HG02610 (cell line): Measurements from ENCODE around the gene RFPL4AL1.
"Not testable (repeated sequence)": the region's sequence is repeated elsewhere in the genome, so short reads cannot be mapped to it uniquely, and the experiment has no call there.

Source experiments
- ATAC-seq: cut with Tn5 transposase; IDR thresholded peaks from one replicate; pipeline ENCODE4 v1.9.1; 2021; ENCODE audit warnings: mild to moderate bottlenecking, moderate library complexity; ENCODE audit not compliant: unreplicated experiment

RFPL4AL1 gene

DNA sequence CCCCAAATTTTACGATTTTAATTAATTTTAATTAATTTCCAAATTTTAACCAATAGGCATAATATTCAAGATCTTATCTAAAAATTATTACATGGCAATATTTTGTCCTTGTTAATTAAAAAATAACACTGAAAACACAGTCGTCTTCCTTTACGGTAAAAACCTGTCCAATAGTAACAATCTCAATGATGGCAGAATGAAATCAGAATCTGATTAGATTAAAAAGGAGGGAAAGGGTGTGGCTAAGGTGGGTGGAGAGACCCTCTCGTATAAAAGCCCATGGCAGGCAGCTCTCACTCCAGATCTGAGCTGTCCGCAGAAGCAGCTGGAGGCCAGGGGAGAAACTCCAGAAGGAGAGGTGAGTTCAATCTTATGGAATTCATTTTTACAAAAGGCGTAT lies at the start of gene RFPL4AL1:
Gene RFPL4AL1, plus strand, starts transcription at position 301 of the 400 bp plus-strand sequence. CDS start 2,687 bp downstream, outside the sequence.
- not testable (repeated sequence) for ATAC-seq

DNA sequence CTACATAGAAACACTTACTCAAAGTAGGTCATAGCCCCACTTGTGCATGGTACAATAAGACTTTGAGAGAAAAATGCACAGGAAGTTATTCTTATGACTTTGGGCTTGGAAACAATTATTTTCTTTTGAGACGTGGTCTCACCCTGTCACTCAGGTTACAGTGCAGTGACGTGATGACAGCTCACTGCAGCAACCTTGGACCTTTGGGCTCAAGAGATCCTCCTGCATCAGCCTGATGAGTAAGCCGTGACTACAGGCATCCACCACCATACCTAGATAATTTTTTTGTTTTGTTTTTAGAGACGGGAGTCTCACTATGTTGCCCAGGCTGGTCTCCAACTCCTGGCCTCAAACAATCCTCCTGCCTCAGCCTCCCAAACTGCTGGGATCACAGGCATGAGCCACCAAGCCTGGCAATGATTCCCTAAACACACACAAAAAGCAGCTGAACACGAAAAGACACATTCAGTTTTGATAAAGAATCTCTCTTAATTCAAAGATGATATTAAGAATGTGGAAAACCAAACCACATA lies 48.6 kb upstream of the RFPL4AL1 start:
- ATAC-seq = no peak

DNA sequence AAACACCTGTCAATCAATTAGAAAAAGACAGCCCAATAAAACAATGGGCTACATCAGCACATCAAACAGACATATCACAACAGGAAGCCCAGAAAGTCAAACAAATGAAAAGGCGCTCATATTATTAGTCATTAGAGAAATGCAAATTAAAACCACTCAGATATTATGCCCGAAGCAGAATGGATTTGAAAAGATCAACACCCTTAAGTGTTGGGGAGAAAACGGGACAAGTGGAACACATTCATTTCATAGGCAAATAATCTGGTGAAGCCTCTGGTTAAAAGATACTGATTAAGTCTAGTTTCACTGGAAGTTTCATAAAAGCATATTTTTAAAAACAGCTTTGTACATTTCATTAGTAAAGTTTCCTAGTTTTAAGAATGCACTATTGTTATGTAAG lies 48.1 kb upstream of the RFPL4AL1 start:
- ATAC-seq = no peak

GRCh38 chr19:55723491-55723890 lies 45.4 kb upstream of the RFPL4AL1 start:
- ATAC-seq = no peak

DNA sequence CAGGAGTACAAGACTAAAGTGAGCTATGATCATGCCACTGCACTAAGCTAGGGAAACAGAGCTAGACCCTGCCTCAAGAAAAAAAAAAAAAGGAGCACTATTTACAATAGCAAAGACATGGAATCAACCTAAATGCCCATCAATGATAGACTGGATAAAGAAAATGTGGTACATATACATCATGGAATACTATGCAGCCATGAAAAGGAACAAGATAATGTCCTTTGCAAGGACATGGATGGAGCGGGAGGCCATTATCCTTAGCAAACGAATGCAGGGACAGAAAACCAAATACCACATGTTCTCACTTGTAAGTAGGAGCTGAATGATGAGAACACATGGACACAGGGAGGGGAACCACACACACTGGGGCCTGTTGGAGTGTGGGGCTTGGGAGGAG lies 38.5 kb upstream of the RFPL4AL1 start:
- ATAC-seq = not testable (repeated sequence)

GRCh38 chr19:55738302-55738701 lies 30.6 kb upstream of the RFPL4AL1 start, which contains the start of gene NLRP9:
Gene NLRP9 (minus strand): TSS chr19:55738402. CDS start chr19:55738374, 28 bp downstream.
- no peak for ATAC-seq

GRCh38 chr19:55750715-55751114 lies 18.2 kb upstream of the RFPL4AL1 start:
- ATAC-seq = no peak

- no peak for ATAC-seq
Observed at GRCh38 chr19:55753401-55753800, 15.5 kb upstream of the RFPL4AL1 start.

DNA sequence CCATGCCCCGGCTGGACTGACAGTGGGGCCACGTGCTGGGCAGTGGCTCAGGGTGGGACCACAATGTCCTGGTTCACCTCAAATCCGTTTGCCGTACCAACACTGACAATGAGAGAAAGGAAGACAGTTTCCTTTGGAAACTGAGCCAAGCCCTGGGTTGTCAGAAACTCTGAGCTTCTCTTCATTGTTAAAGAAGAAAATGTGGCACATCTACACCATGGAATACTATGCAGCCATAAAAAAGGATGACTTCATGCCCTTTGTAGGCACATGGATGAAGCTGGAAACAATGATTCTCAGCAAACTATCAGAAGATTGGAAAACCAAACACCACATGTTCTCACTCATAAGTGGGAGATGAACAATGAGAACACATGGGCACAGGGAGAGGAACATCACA lies 12.1 kb upstream of the RFPL4AL1 start:
- not testable (repeated sequence) for ATAC-seq

GRCh38 chr19:55758797-55759196 lies 10.1 kb upstream of the RFPL4AL1 start, which contains the start of gene RFPL4A:
Gene RFPL4A (plus strand): TSS chr19:55759097. CDS start chr19:55761801, 2,704 bp downstream.
- ATAC-seq = not testable (repeated sequence)

DNA sequence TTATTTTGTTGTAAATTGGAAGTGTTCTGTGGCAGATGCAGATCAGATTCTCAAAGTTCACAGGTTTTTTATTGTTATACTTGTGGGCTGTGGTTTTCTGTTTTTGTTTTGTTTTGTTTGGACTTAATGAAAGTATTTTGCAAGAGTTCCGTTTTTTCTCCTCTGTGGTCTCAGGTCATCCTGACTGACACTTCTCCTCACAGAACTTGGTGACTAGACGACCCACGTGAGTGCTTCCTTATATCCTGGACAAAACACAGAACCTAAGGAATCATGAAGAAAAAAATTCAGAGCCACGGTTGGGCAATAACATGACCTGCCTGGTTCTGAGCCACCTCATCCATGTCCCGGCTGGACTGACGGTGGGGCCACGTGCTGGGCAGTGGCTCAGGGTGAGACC lies 2.5 kb upstream of the RFPL4AL1 start:
- ATAC-seq = no peak

DNA sequence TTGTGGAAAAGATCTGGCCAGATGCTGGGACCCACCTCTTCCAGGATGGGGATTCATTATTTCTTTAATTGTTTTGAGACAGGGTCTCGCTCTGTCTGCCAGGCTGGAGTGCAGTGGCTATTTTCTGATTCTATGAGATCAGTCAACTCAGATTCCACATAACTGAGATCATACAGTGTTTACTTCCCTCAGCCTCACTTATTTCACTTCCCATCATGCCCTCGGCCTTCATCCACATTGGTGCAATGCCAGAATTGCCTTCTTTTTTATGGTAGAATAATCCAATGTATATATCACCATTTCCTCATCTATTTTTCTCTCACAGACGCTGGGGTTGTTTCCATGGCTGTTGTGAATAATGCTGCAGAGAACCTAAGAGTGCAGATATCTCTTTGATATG lies 714 bp downstream of the RFPL4AL1 start:
- not testable (repeated sequence) for ATAC-seq

GRCh38 chr19:55777528-55777927 lies 8.6 kb downstream of the RFPL4AL1 start:
- no peak for ATAC-seq

DNA sequence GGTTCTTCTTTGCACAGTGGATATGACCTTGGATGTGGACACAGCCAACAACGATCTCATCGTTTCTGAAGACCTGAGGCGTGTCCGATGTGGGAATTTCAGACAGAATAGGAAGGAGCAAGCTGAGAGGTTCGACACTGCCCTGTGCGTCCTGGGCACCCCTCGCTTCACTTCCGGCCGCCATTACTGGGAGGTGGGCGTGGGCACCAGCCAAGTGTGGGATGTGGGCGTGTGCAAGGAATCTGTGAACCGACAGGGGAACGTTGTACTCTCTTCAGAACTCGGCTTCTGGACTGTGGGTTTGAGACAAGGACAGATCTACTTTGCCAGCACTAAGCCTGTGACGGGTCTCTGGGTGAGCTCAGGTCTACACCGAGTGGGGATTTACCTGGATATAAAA lies 9.4 kb downstream of the RFPL4AL1 start:
- no peak for ATAC-seq

GRCh38 chr19:55781112-55781511 lies 12.2 kb downstream of the RFPL4AL1 start:
- ATAC-seq = no peak

DNA sequence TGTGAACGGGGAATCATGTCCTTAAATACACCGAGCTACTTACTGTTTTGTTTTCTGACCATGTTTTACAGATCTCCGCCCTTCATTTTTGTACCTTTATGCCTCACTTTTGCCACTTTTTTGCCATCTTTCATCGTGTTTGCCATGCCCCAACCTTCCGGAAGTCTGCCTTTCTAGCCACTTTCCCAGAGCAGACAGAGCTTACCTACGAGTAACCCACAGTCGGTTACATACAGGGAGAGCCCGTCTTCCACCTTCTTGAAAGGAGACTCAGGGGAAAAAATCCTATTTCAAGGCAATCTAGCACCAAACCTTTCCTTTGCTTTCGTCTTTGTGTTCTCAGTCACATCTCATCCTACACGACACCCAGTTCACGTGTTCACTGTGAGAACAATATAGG lies 26.1 kb downstream of the RFPL4AL1 start:
- no peak for ATAC-seq

DNA sequence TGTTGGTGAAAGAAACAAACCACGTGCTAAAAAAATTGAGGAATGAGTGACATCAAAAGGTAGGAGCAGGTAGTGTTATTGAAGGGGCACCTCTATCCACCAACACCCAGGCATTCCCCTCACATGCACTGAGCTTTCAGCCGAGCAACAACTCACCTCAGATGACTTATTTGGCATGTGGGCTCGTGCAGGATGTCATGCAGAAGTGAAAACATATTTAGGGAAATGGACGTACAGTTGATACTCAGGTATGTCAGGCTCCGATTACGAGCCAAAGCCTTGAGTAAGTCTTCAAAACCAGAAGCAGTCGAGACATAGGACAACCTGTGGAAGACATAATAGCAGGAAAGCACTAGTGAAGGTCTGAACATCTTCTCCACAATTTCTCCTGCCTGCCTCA lies 32.5 kb downstream of the RFPL4AL1 start:
- no peak for ATAC-seq

DNA sequence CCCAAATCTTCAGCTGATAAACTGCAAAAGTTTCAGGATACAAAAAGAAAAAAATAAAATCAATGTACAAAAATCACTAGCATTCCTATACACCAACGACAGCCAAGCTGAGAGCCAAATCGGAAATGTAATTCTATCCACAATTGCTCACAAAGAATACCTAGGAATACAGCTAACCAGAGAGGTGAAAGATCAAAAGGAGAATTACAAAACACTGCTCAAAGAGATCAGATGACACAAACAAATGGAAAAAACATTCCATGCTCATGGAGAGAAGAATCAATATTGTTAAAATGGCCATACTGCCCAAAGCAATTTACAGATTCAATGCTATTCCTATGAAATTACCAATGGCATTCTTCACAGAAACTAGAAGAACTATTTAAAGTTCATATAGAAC lies 33.4 kb downstream of the RFPL4AL1 start:
- ATAC-seq = no peak

- ATAC-seq = no peak
Observed at GRCh38 chr19:55809381-55810058, 40.6 kb downstream of the RFPL4AL1 start.

DNA sequence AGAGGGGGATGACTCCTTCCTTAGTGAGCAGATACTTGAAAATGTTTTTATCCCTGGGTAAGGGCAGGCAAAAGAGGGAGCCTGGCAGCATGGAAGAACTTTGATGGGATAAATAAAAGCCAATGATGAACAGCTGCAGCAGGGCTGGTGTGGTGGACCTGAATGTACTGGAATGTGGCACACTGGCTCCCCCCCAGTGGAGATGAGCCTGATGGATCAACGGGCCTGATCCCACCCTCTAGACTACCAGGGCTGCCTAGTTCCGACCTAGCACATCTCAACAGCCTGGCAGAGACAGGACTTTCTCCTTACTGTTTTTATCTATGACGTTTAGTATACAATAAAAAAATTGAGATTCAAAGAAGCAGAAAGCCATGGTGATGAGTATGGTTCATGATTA lies 42.4 kb downstream of the RFPL4AL1 start:
- no peak for ATAC-seq

DNA sequence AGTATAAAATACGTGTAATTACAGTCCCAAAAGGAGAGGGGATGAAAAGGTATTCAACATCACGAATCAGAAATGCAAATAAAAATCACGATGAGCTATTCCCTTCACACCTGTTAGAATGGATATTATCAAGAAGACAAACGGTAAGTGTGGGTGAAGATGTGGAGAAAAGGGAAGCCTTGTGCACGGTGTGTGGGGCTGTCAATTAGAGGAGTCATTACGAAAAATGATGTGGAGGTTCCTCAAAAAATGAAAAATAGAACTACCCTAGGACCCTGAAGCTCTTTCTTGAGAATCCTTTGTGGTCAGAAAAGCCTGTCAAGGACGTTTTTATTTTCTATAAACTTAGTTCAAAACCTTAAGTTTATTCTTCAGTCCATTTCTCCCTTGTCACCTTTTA lies 43.5 kb downstream of the RFPL4AL1 start:
- ATAC-seq = no peak

GRCh38 chr19:55813906-55814305 lies 45.0 kb downstream of the RFPL4AL1 start:
- no peak for ATAC-seq

DNA sequence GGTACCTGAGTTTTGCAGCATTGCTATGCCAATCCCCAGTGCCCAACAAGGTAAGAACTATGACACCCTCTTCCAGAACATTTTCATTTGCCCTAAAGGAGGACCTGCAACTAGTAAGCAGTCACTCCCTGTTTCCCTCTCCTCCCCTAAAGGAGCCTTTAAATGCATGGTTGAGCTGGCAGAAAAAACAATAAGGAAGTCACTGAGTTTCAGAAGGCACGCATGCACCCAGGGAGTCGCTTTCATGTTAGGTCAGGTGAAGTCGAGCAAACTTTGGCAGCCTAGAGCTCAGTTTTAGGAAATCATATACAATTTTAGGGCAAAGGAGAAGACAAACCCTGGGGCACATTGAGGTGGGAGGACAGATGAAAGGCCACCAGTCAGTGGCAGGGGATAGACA lies 51.1 kb downstream of the RFPL4AL1 start:
- no peak for ATAC-seq
